GM10266 (cell line): ENCODE results near the gene MEF2A.

Experiments
- DNase-seq: peaks from one replicate; pipeline ENCODE4 v3.0.0; 2012; ENCODE audit errors: extremely low spot score
- TF ChIP-seq, protein P1 (sequence below): IDR thresholded peaks from 2 replicates; pipeline ENCODE4 v1.5.1; 2012; ENCODE audit warnings: mild to moderate bottlenecking, low read depth; ENCODE audit not compliant: control insufficient read depth, insufficient read depth; ENCODE audit errors: missing control alignments

Gene MEF2A

DNA sequence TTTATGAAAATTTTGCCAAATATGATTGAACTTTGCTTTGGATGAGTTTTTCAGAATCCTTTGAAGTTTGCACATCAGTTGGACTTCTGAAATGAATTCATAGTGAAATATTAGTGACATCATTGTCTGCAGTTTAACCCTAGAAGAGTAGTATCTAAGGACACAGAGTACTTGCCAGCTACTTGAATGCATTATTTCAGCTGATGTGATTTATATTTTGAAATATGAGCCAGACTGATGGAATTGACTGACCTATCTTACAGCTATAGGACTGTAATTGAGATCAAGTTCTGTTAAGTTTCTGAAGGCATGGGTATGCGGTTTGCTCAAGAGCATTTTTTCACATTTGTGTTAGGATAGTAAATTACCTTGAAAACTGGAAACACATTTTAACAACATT lies 116.2 kb downstream of the MEF2A start:
- TF ChIP-seq, protein P1, sequence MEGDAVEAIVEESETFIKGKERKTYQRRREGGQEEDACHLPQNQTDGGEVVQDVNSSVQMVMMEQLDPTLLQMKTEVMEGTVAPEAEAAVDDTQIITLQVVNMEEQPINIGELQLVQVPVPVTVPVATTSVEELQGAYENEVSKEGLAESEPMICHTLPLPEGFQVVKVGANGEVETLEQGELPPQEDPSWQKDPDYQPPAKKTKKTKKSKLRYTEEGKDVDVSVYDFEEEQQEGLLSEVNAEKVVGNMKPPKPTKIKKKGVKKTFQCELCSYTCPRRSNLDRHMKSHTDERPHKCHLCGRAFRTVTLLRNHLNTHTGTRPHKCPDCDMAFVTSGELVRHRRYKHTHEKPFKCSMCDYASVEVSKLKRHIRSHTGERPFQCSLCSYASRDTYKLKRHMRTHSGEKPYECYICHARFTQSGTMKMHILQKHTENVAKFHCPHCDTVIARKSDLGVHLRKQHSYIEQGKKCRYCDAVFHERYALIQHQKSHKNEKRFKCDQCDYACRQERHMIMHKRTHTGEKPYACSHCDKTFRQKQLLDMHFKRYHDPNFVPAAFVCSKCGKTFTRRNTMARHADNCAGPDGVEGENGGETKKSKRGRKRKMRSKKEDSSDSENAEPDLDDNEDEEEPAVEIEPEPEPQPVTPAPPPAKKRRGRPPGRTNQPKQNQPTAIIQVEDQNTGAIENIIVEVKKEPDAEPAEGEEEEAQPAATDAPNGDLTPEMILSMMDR = no peak
- no peak for DNase-seq

DNA sequence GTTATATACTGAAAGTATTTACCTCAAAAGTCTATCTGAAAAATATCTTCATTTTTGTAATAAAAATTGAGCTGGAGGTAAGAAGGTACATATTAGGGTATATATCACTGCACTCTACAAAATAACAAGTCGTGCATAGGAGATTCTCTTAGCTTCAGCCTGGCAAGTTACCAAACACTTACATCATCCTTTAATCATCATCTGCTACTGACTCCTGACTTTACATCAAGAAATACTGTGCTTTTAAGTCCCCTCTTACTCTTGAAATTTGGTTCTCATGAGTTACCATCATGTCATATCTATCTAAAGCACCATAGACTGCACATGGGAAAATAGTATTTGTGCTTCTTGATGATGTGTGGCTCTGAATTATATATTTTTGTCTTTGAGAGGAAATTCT lies 116.7 kb downstream of the MEF2A start:
- no peak for DNase-seq
- TF ChIP-seq, protein P1 = no peak

DNA sequence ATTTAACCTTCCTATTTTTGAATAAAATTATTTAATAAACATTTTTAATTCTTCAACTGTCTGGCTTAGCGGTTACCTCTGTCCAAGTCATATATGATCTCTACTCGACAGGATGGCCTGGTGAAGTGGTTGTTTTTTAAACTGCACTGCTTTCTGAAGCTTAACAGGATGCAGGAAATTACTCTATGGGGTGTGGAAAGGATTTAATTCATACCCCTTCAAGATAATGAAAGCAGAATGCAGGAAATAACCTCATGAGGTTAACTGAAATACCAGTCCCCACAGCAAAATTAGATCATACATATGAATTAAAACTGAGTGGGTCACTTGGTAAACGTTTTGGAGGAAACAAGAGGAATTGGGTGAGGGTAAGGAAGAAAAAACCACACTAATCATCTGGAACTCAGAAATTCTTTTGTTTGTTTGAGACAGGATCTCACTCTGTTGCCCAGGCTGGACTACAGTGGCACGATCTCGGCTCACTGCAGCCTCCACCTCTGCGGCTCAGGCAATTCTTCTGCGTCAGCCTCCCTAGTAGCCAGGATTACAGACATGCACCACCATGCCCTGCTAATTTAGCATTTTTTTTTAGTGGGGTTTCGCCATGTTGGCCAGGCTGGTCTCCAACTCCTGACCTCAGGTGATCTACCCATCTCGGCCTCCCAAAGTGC lies 117.4 kb downstream of the MEF2A start:
- no peak for DNase-seq

DNA sequence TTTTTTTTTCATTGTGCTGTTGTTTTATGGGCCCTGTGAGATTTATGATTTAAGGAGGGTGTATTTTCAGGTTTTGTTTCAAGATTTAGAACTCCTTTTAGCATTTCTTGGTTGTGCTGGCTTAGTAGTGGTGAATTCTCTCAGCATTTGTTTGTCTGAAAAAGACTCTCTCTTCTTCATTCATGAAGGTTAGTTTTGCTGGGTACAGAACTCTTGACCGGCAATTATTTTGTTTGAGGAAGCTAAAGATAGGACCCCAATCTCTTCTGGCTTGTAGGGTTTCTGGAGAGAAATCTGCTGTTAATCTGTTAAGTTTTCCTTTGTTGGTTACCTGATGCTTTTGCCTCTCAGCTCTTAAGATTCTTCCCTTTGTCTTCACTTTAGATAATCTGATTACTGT lies 120.5 kb downstream of the MEF2A start:
- no peak for DNase-seq
- TF ChIP-seq, protein P1 = no peak

More for the DNA sequence above, 117.4 kb downstream of the MEF2A start:
- TF ChIP-seq, protein P1 = no peak

DNA sequence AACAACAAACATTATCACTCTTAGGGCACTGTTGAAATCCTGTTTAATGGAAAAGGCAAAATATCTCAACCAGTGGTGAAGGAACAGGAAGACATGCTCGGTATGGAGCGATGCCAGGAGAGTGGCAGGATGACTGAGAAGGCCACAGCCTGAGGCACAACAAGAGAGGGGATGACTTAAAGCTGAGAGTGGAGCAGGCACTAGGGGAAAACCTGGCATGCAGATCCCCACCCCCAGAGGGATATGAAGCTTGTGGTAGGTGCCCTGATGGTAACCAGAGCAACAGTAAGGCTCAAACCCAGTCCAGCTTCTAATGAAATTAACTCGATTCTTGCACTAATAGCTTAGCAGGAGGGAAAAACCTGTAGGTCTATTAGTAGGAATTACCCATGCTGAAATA lies 127.0 kb downstream of the MEF2A start:
- no peak for DNase-seq
- TF ChIP-seq, protein P1 = no peak

DNA sequence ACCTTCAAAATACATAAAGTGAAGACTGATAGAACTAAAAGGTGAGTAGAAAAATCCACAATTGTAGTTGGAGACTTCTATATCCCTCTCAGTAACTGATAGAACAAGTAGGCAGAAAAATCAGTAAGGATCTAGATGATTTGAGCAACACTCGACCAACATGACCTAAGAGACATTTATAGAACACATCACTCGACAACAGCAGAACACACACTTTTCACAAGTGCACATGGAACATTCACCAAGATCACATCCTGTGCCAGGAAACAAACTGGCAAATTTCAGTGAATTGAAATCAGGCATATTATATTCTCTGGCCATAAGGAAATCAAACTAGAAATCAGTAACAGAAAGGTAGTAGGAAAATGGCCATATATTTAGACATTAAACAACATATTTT lies 130.3 kb downstream of the MEF2A start:
- no peak for DNase-seq
- TF ChIP-seq, protein P1 = no peak

DNA sequence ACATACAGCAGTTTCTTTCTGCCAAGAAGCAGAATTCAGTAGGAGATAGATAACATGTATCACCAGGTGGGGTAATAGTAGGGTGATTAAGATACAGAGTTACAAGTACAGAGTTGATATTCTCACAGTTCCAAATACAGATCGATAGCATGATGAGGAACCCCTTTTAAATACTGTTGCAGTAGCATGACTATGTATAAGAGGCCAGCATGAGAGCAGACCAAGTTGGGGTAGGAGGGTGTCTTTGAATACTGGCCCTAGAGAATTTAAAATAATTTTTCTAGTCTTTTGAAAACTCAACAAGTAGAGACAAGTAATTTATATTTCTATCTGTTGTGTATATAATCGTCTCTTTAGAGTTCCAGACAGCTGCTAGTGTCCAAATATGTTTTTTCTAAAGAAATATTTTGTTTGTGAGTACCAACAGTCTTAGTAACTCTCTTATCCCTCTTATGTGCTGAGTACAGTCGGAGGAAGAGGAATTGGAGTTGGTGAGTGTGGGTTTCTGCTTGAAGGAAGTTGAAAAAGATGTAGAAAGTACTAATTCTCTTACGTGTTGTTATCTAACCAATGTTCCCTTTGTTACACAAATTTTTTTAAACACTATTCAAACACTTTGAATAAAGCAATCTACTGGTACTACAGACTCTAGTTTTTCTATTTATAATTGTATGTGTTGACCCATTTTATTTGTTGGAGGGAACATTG lies 137.3 kb downstream of the MEF2A start:
- TF ChIP-seq, protein P1 = no peak
- DNase-seq = no peak
